K562 (cell line): ENCODE results near the gene CDC45. TPM values are rescaled to one million over a fixed set of nuclear protein-coding genes. Genes with fewer than 3 reads are reported as not detected.
A peak's percentile ranks its signal among the peaks of the same experiment; 100 is the strongest.

Source experiments
- ARID2 ChIP-seq: fragments of 450-650 bp; IDR thresholded peaks from 2 replicates; pipeline ENCODE4 v1.6.1; 2017; ENCODE audit warnings: antibody characterized with exemption, mild to moderate bottlenecking
- ERF ChIP-seq: fragments of 450-650 bp; formaldehyde crosslinking; IDR thresholded peaks from 2 replicates; pipeline ENCODE4 v1.4.0; 2020; ENCODE audit warnings: mild to moderate bottlenecking, mixed read lengths
- ESRRA ChIP-seq: fragments of 450-650 bp; IDR thresholded peaks from 2 replicates; pipeline ENCODE4 v1.6.1; 2014; ENCODE audit warnings: low read depth, mild to moderate bottlenecking, moderate library complexity, borderline replicate concordance
- GATAD2A ChIP-seq: fragments of 450-650 bp; IDR thresholded peaks from 2 replicates; pipeline ENCODE4 v1.6.1; 2017
- MTA2 ChIP-seq: fragments of 450-650 bp; IDR thresholded peaks from 2 replicates; pipeline ENCODE4 v1.6.1; 2016; ENCODE audit warnings: low read depth
- MTA3 ChIP-seq: fragments of 450-650 bp; formaldehyde crosslinking; IDR thresholded peaks from 2 replicates; pipeline ENCODE4 v1.6.1; 2017; ENCODE audit warnings: mild to moderate bottlenecking, borderline replicate concordance
- NCOA1 ChIP-seq: fragments of 450-650 bp; IDR thresholded peaks from 2 replicates; pipeline ENCODE4 v1.6.1; 2016; ENCODE audit warnings: low read depth
- NR2F6 ChIP-seq: fragments of 450-650 bp; formaldehyde crosslinking; IDR thresholded peaks from 2 replicates; pipeline ENCODE4 v1.4.0; 2020; ENCODE audit warnings: mild to moderate bottlenecking
- POLR2AphosphoS5 ChIP-seq: IDR thresholded peaks from 2 replicates; pipeline ENCODE4 v1.6.1; 2011; ENCODE audit warnings: mild to moderate bottlenecking, low read depth, low read length, moderate library complexity; ENCODE audit not compliant: control insufficient read depth, insufficient read depth
- RBM39 ChIP-seq: fragments of 200-400 bp; formaldehyde crosslinking; optimal IDR thresholded peaks from 2 replicates; pipeline ENCODE3; 2018; ENCODE audit warnings: low read depth, low read length
- SAFB2 ChIP-seq: fragments of 200-400 bp; formaldehyde crosslinking; IDR thresholded peaks from 2 replicates; pipeline ENCODE4 v1.6.1; 2018; ENCODE audit warnings: borderline replicate concordance, low read length, low read depth, moderate library complexity; ENCODE audit not compliant: severe bottlenecking
- SIN3B ChIP-seq: fragments of 450-650 bp; IDR thresholded peaks from 2 replicates; pipeline ENCODE4 v1.6.1; 2017; ENCODE audit warnings: low read depth, mild to moderate bottlenecking, moderate library complexity
- TAF1 ChIP-seq: IDR thresholded peaks from 2 replicates; pipeline ENCODE4 v1.6.1; 2011; ENCODE audit warnings: mild to moderate bottlenecking, low read length, moderate library complexity; ENCODE audit not compliant: insufficient read depth, control insufficient read depth, severe bottlenecking; ENCODE audit errors: extremely low read depth
- THRAP3 ChIP-seq: fragments of 450-650 bp; IDR thresholded peaks from 2 replicates; pipeline ENCODE4 v1.6.1; 2016; ENCODE audit warnings: mild to moderate bottlenecking, inconsistent platforms, borderline replicate concordance
- ZNF184 ChIP-seq: sonication (generic); formaldehyde crosslinking; IDR thresholded peaks from 2 replicates; pipeline ENCODE4 v1.5.0; 2020; ENCODE audit warnings: missing genetic modification reagents
- ZNF436 ChIP-seq: fragments of 250-450, 450-650 bp; sonication (Bioruptor Pico); formaldehyde crosslinking; IDR thresholded peaks from 2 replicates; pipeline ENCODE4 v1.7.0; 2020; ENCODE audit warnings: mild to moderate bottlenecking
- ZNF586 ChIP-seq: fragments of 450-650 bp; formaldehyde crosslinking; conservative IDR thresholded peaks from 2 replicates; pipeline ENCODE4 v1.4.0; 2020; ENCODE audit warnings: mild to moderate bottlenecking, moderate library complexity
- polyA plus RNA-seq, 8 experiments: library from polyadenylated mRNA; depleted of rRNA in 4 of 8; stranded (reverse) in 5 of 8; unstranded in 3 of 8; fragments of >200 nt; fragmentation: Nextera tagmentation in 2 of 8; fragmentation: Illumina TruSeq in 1 of 8; extraction: Ambion mirVana in 2 of 8; extraction: Trizol in 1 of 8; gene quantifications; 2 replicates each; pipeline versions ENCODE4 v1.2.1 to v1.2.3, GENCODE V29; 2011 to 2014; ENCODE audit warnings: inconsistent platforms in 1 of 8, missing spikeins in 1 of 8
- total RNA-seq, 7 experiments: library from RNA; depleted of rRNA in 6 of 7; stranded (reverse); fragments of >200 nt in 6 of 7; fragmentation: Illumina TruSeq in 2 of 7; extraction: Trizol in 2 of 7; gene quantifications; 2 replicates each; pipeline versions ENCODE4 v1.2.1 to v1.2.3, GENCODE V29; 2011 to 2021; ENCODE audit warnings: low replicate concordance in 1 of 7
- TF ChIP-seq, protein P1 (sequence below): fragments of 450-650 bp; formaldehyde crosslinking; IDR thresholded peaks from 2 replicates; pipeline ENCODE4 v1.4.0; 2022; ENCODE audit warnings: mild to moderate bottlenecking, moderate library complexity
- TF ChIP-seq, protein P2 (sequence below): fragments of 250-450 bp; sonication (Bioruptor Pico); IDR thresholded peaks from 2 replicates; pipeline ENCODE4 v1.4.0; 2020; ENCODE audit warnings: borderline replicate concordance
- TF ChIP-seq, protein P3 (sequence below): fragments of 450-650 bp; IDR thresholded peaks from one replicate; pipeline ENCODE4 v1.6.1; 2018; ENCODE audit warnings: mild to moderate bottlenecking, moderate library complexity; ENCODE audit not compliant: partially characterized antibody
- TF ChIP-seq, protein P4 (sequence below): sonication (generic); formaldehyde crosslinking; IDR thresholded peaks from 2 replicates; pipeline ENCODE4 v1.8.0; 2022; ENCODE audit warnings: mild to moderate bottlenecking, low read depth, missing genetic modification reagents
- TF ChIP-seq, protein P5 (sequence below), 2 experiments: IDR thresholded peaks; 2 replicates each; pipeline ENCODE4 v1.6.1; 2012; ENCODE audit warnings: improper control_type of control experiment in 2 of 2, low read depth in 2 of 2, low read length in 2 of 2, borderline replicate concordance in 1 of 2

The CDC45 gene
- total and polyA plus RNA-seq, 9 of the 15 experiments (the other 6 are each of a cell fraction or from before 2014, with no cell fraction given): 251 to 580 (median 410) TPM

DNA sequence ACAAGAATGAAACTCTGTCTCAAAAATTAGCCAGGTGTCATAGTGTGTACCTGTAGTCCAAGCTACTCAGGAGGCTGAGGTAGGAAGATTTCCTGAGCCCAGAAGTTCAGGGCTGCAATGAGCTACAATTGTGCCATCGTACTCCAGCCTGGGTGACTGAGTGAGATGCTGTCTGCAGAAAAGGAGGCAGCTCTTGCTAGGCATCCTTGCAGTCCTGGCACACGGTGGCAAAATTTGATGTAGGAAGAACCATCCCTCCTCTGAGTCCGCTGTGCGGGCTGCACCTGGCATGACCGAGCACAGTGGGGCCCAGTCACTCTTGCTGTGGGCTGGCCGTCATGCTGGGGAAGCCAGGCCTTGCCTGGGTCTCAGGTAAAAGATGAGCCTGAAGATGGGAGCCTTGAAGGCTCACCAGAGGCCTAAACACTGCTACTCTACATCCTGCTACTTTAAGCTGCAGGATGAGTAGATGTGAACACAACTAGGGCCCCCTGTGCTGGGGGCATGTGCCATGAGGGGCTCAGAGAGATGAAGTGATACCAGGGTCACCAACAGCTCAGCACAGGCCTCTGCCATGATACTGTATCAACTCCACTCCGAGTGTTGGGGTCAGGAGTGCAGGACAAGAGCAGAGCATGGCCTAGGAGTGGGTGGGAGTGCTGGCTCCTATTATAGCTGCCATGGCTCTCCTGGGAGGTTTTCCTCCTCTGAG is 18.6 kb downstream of the CDC45 start (continued):
- TF ChIP-seq, protein P1, sequence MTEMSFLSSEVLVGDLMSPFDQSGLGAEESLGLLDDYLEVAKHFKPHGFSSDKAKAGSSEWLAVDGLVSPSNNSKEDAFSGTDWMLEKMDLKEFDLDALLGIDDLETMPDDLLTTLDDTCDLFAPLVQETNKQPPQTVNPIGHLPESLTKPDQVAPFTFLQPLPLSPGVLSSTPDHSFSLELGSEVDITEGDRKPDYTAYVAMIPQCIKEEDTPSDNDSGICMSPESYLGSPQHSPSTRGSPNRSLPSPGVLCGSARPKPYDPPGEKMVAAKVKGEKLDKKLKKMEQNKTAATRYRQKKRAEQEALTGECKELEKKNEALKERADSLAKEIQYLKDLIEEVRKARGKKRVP (CRISPR knock-in tag): no peak
- TF ChIP-seq ZNF586 (CRISPR knock-in tag): no peak
- no peak for TF ChIP-seq TAF1
- no peak for TF ChIP-seq SIN3B
- TF ChIP-seq NR2F6: no peak
- TF ChIP-seq RBM39: no peak
- TF ChIP-seq, protein P2, sequence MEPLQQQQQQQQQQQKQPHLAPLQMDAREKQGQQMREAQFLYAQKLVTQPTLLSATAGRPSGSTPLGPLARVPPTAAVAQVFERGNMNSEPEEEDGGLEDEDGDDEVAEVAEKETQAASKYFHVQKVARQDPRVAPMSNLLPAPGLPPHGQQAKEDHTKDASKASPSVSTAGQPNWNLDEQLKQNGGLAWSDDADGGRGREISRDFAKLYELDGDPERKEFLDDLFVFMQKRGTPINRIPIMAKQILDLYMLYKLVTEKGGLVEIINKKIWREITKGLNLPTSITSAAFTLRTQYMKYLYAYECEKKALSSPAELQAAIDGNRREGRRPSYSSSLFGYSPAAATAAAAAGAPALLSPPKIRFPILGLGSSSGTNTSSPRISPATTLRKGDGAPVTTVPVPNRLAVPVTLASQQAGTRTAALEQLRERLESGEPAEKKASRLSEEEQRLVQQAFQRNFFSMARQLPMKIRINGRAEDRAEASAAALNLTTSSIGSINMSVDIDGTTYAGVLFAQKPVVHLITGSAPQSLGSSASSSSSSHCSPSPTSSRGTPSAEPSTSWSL (CRISPR knock-in tag): no peak
- TF ChIP-seq ZNF436 (CRISPR knock-in tag): no peak
- TF ChIP-seq ERF: no peak
- TF ChIP-seq, protein P3, sequence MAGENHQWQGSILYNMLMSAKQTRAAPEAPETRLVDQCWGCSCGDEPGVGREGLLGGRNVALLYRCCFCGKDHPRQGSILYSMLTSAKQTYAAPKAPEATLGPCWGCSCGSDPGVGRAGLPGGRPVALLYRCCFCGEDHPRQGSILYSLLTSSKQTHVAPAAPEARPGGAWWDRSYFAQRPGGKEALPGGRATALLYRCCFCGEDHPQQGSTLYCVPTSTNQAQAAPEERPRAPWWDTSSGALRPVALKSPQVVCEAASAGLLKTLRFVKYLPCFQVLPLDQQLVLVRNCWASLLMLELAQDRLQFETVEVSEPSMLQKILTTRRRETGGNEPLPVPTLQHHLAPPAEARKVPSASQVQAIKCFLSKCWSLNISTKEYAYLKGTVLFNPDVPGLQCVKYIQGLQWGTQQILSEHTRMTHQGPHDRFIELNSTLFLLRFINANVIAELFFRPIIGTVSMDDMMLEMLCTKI: no peak
- TF ChIP-seq MTA2: no peak
- no peak for TF ChIP-seq MTA3
- TF ChIP-seq, protein P4, sequence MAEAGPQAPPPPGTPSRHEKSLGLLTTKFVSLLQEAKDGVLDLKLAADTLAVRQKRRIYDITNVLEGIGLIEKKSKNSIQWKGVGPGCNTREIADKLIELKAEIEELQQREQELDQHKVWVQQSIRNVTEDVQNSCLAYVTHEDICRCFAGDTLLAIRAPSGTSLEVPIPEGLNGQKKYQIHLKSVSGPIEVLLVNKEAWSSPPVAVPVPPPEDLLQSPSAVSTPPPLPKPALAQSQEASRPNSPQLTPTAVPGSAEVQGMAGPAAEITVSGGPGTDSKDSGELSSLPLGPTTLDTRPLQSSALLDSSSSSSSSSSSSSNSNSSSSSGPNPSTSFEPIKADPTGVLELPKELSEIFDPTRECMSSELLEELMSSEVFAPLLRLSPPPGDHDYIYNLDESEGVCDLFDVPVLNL (CRISPR knock-in tag): no peak
- TF ChIP-seq GATAD2A: no peak
- TF ChIP-seq ZNF184 (CRISPR knock-in tag): no peak
- TF ChIP-seq SAFB2: no peak
- TF ChIP-seq POLR2AphosphoS5: peak; percentile 62; the same call in 1 of the 2 replicates
- no peak for TF ChIP-seq ESRRA
- no peak for TF ChIP-seq THRAP3
- TF ChIP-seq, protein P5, sequence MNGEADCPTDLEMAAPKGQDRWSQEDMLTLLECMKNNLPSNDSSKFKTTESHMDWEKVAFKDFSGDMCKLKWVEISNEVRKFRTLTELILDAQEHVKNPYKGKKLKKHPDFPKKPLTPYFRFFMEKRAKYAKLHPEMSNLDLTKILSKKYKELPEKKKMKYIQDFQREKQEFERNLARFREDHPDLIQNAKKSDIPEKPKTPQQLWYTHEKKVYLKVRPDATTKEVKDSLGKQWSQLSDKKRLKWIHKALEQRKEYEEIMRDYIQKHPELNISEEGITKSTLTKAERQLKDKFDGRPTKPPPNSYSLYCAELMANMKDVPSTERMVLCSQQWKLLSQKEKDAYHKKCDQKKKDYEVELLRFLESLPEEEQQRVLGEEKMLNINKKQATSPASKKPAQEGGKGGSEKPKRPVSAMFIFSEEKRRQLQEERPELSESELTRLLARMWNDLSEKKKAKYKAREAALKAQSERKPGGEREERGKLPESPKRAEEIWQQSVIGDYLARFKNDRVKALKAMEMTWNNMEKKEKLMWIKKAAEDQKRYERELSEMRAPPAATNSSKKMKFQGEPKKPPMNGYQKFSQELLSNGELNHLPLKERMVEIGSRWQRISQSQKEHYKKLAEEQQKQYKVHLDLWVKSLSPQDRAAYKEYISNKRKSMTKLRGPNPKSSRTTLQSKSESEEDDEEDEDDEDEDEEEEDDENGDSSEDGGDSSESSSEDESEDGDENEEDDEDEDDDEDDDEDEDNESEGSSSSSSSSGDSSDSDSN (IDR thresholded peaks at IDR 0.05; ENCODE audit: borderline replicate concordance in 1 of 2, low read depth in 2 of 2, low read length in 2 of 2): no peak
- TF ChIP-seq ARID2: no peak
- no peak for TF ChIP-seq NCOA1
